ENCODE data around the gene SMYD3.

GRCh38 chr1:246544001-246544400, 36.9 kb upstream of the SMYD3 start:
- TF ChIP-seq CTCF (IDR thresholded peaks at IDR 0.05): no peak
- no peak for TF ChIP-seq POLR2A (IDR thresholded peaks at IDR 0.05)
